DND-41 (cell line): ENCODE measurements around the gene USP48.

Experiments
- ATAC-seq: fragments of 200-7000 bp; cut with Tn5 transposase; 3 replicates; pipeline ENCODE4 v1.9.1; 2021; ENCODE audit warnings: low read depth; ENCODE audit not compliant: insufficient read depth
- DNase-seq: peaks from one replicate; pipeline ENCODE4 v3.0.0-alpha.2; 2020
- H2AFZ ChIP-seq: 2 replicates; pipeline ENCODE4 v1.6.0; 2012; ENCODE audit warnings: low read depth, low read length
- H3K27ac ChIP-seq: 2 replicates; pipeline ENCODE4 v1.5.1; 2012; ENCODE audit warnings: low read length, inconsistent platforms
- H3K27me3 ChIP-seq: fragments of 200-600 bp; sonication (generic); 2 replicates; pipeline ENCODE4 v1.6.0; 2012; ENCODE audit warnings: low read length, mild to moderate bottlenecking, inconsistent platforms; ENCODE audit not compliant: insufficient read depth, poor library complexity
- H3K36me3 ChIP-seq: 2 replicates; pipeline ENCODE4 v1.5.1; 2012; ENCODE audit warnings: low read length, inconsistent platforms; ENCODE audit not compliant: insufficient read depth
- H3K4me1 ChIP-seq: 2 replicates; pipeline ENCODE4 v1.5.1; 2012; ENCODE audit warnings: mild to moderate bottlenecking, low read length; ENCODE audit not compliant: insufficient read depth
- H3K4me2 ChIP-seq: 2 replicates; pipeline ENCODE4 v1.6.0; 2012; ENCODE audit warnings: mild to moderate bottlenecking, moderate library complexity, low read length, inconsistent platforms; ENCODE audit not compliant: insufficient read depth
- H3K4me3 ChIP-seq, 2 experiments: fragments of 200-600 bp in 1 of 2; shearing (Covaris generic) in 1 of 2; 2 replicates each; pipeline ENCODE4 v1.5.1; 2012 to 2016; ENCODE audit warnings: inconsistent platforms in 2 of 2, low read length in 2 of 2, mild to moderate bottlenecking in 2 of 2, low read depth in 1 of 2, moderate library complexity in 1 of 2
- H3K79me2 ChIP-seq: 2 replicates; pipeline ENCODE4 v1.6.0; 2012; ENCODE audit warnings: low read length, inconsistent platforms; ENCODE audit not compliant: insufficient read depth
- H3K9ac ChIP-seq: 2 replicates; pipeline ENCODE4 v1.6.0; 2012; ENCODE audit warnings: low read depth, mild to moderate bottlenecking, inconsistent platforms, low read length, moderate library complexity
- H3K9me3 ChIP-seq: 2 replicates; pipeline ENCODE4 v1.5.1; 2012; ENCODE audit warnings: low read length, moderate library complexity, mild to moderate bottlenecking, inconsistent platforms; ENCODE audit not compliant: insufficient read depth, severe bottlenecking
- H4K20me1 ChIP-seq: 2 replicates; pipeline ENCODE4 v1.6.0; 2012; ENCODE audit warnings: low read length; ENCODE audit not compliant: insufficient read depth
- EZH2 ChIP-seq: IDR thresholded peaks from 3 replicates; pipeline ENCODE4 v1.6.1; 2012; ENCODE audit warnings: borderline replicate concordance, low read depth, mild to moderate bottlenecking, moderate library complexity, low read length, inconsistent platforms; ENCODE audit not compliant: severe bottlenecking
- TF ChIP-seq, protein P1 (sequence below): IDR thresholded peaks from 2 replicates; pipeline ENCODE4 v1.5.1; 2012; ENCODE audit warnings: borderline replicate concordance, low read length, moderate library complexity, mild to moderate bottlenecking; ENCODE audit not compliant: poor library complexity, severe bottlenecking; ENCODE audit errors: extremely low read depth

Gene USP48

DNA sequence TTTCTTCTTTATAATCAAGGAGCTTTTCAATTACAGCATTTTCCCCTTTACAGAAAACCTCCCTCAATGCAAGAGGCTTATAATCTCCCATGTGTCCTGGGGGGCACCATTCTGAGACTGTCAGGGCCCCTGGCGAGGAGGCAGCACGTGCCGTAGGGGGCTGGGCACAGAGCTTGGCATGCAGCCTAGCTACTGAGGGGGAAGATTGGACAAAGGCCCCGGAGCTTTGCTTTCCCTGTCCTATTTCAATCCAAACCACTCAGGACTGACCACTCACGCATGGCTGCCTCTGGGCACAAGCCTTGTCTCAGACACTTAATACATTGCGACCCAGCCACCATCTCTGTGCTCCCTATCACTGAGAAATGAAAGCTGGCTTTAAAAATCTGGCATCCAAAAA lies 111.0 kb downstream of the USP48 start:
- ATAC-seq (no peak), DNase-seq (no peak)
- H3K27ac ChIP-seq: no peak overlapping the region
- no peaks in the 10 kb centered on the region for H3K79me2 ChIP-seq
- H3K27me3 ChIP-seq: no peaks in the 10 kb centered on the region
- no peaks in the 10 kb centered on the region for H3K4me1 ChIP-seq
- H3K4me3 ChIP-seq: no peak overlapping the region
- H3K36me3 ChIP-seq: no peaks in the 10 kb centered on the region
- no peak overlapping the region for H3K9ac ChIP-seq
- TF ChIP-seq EZH2: no peak
- TF ChIP-seq, protein P1, sequence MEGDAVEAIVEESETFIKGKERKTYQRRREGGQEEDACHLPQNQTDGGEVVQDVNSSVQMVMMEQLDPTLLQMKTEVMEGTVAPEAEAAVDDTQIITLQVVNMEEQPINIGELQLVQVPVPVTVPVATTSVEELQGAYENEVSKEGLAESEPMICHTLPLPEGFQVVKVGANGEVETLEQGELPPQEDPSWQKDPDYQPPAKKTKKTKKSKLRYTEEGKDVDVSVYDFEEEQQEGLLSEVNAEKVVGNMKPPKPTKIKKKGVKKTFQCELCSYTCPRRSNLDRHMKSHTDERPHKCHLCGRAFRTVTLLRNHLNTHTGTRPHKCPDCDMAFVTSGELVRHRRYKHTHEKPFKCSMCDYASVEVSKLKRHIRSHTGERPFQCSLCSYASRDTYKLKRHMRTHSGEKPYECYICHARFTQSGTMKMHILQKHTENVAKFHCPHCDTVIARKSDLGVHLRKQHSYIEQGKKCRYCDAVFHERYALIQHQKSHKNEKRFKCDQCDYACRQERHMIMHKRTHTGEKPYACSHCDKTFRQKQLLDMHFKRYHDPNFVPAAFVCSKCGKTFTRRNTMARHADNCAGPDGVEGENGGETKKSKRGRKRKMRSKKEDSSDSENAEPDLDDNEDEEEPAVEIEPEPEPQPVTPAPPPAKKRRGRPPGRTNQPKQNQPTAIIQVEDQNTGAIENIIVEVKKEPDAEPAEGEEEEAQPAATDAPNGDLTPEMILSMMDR: no peak
- H3K9me3 ChIP-seq: no peaks in the 10 kb centered on the region
- peaks cover 21% of the 10 kb centered on the region for H4K20me1 ChIP-seq
- no peak overlapping the region for H2AFZ ChIP-seq
- H3K4me2 ChIP-seq: no peak overlapping the region

DNA sequence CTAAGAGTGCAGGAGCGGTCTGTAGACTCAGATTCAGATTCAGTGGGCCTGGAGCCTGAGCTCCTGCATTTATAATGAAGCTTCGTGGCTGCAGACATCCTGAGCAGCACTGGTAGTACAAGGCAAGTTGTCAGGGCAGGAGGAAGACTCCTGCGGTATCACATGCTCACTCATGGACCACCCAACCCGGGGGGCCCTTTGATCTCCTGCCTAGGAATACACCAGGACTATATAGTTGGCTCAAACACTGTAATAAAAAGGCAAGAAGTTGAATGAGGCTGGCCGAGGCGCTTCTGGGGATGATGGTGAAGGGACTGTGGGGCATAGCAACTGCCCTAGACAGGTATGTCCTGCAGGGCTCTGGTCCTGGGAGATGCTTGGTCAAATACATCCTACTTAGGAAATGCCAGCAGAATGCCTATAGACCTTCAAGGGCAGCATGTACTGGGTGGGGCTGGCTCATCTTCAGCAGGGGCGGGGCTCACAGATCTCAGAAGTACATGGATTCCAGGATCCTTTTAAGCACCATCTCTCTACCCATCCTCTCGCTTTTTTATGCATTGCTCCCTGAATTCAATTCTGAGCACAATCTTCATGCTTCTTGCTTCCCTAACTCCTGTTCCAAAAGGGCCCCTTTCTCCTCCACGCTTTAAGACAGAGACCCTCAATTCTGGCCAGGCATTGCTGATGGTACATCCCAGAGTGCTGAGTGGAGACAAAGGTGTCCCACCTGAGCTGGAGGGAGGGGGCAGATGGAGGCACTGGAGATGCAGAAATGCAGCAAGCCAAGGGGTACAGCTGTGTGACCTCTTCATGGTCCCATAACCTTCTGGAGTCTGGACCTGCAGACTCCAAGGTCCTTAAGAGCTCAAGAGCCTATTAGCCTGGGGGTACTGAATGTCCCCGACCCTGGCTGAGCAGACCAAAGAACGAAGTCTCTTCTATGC lies 111.7 kb downstream of the USP48 start:
- no peak overlapping the region for H2AFZ ChIP-seq
- no peaks in the 10 kb centered on the region for H3K9me3 ChIP-seq
- H3K79me2 ChIP-seq: no peaks in the 10 kb centered on the region
- no peak overlapping the region for H3K9ac ChIP-seq
- H3K36me3 ChIP-seq: no peaks in the 10 kb centered on the region
- ATAC-seq (no peak), DNase-seq (no peak)
- TF ChIP-seq, protein P1: no peak
- no peak for TF ChIP-seq EZH2
- H3K4me1 ChIP-seq: no peaks in the 10 kb centered on the region
- H3K4me2 ChIP-seq: no peak overlapping the region
- H3K27ac ChIP-seq: no peak overlapping the region
- H3K4me3 ChIP-seq: no peak overlapping the region
- no peaks in the 10 kb centered on the region for H3K27me3 ChIP-seq
- H4K20me1 ChIP-seq: peaks cover 28% of the 10 kb centered on the region

DNA sequence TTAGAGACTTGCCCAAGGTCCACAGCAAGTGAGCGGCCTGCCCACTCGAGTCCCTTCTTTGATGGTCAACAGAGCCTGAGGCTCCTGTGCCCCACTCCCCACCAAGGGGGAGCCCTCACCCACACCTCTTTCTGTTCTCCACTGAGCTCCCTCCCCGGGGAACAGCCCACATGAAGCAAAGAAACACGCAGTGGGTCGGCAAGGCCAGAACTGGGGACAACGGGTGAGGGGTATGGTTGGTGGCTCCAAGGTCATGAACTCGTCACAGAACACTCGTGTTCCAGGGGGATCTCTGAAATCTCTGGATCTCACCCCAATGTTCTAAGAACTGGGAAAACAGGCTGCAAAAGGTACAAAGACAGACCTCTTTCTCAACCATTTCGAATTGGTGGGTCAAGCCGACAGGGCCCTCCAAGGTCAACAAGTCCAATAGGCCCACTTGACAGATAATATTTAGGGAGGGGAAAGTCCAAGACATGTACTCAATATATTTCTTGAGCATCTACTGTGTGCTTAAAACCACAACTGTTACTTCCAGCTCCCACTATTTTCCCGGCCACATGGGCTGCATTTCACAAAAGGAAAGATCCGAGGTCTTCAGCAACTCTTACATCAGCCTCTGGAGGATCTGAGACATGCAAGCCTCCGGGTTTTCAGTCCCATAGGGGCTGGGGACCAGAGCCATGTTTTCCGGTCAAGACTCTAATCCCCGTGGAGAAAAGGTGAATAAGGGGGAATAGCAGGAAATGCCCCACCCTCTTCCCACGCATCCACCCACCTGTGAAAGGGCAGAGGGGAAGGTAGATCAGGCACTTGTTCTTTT lies 112.7 kb downstream of the USP48 start:
- H3K36me3 ChIP-seq: no peaks in the 10 kb centered on the region
- ATAC-seq (no peak), DNase-seq (no peak)
- no peaks in the 10 kb centered on the region for H3K79me2 ChIP-seq
- no peak overlapping the region for H3K4me3 ChIP-seq
- no peaks in the 10 kb centered on the region for H3K27me3 ChIP-seq
- H3K27ac ChIP-seq: no peak overlapping the region
- no peak overlapping the region for H3K4me2 ChIP-seq
- peaks cover 34% of the 10 kb centered on the region for H4K20me1 ChIP-seq
- H3K4me1 ChIP-seq: no peaks in the 10 kb centered on the region
- TF ChIP-seq, protein P1: no peak
- TF ChIP-seq EZH2: no peak
- H2AFZ ChIP-seq: no peak overlapping the region
- no peak overlapping the region for H3K9ac ChIP-seq
- H3K9me3 ChIP-seq: no peaks in the 10 kb centered on the region
